CD4-positive, alpha-beta T cell treated with Interleukin-4 for 4 hours (primary cell): Measurements from ENCODE around the gene RGR.
"Not testable (repeated sequence)": the region's sequence is repeated elsewhere in the genome, so short reads cannot be mapped to it uniquely, and the experiment has no call there.

Experiments used
- DNase-seq: peaks from one replicate; pipeline ENCODE4 v3.0.0-alpha.2; 2020

Gene RGR

GRCh38 chr10:84261236-84261915 is 16.5 kb downstream of the RGR start:
- no peak for DNase-seq

- DNase-seq, result no peak
These were observed 17.5 kb downstream of the RGR start for GRCh38 chr10:84262190-84262956.

- DNase-seq, result no peak
These were observed 18.9 kb downstream of the RGR start for GRCh38 chr10:84263716-84264115.

GRCh38 chr10:84264611-84265141 is 19.8 kb downstream of the RGR start:
- peak; percentile 59 for DNase-seq

GRCh38 chr10:84265418-84265817 is 20.6 kb downstream of the RGR start:
- DNase-seq, result no peak

- DNase-seq, result peak; percentile 56
These were observed 22.8 kb downstream of the RGR start for GRCh38 chr10:84267503-84268126.

- no peak for DNase-seq
These were observed 24.3 kb downstream of the RGR start for GRCh38 chr10:84269162-84269561.

- DNase-seq, result no peak
These were observed 24.9 kb downstream of the RGR start for GRCh38 chr10:84269773-84270172.

- DNase-seq, result no peak
These were observed 25.9 kb downstream of the RGR start for GRCh38 chr10:84270708-84271107.

GRCh38 chr10:84279876-84280475 is 35.1 kb downstream of the RGR start:
- DNase-seq, result not testable (repeated sequence)

GRCh38 chr10:84286695-84287094 is 41.8 kb downstream of the RGR start:
- DNase-seq, result no peak

GRCh38 chr10:84288151-84288550 is 43.3 kb downstream of the RGR start:
- DNase-seq, result no peak

GRCh38 chr10:84289521-84290200 is 44.8 kb downstream of the RGR start:
- DNase-seq, result no peak

- DNase-seq, result no peak
These were observed 45.4 kb downstream of the RGR start for GRCh38 chr10:84290235-84290634.

- DNase-seq, result no peak
These were observed 46.5 kb downstream of the RGR start for GRCh38 chr10:84291384-84291783.

- no peak for DNase-seq
These were observed 47.6 kb downstream of the RGR start for GRCh38 chr10:84292502-84292901.

- DNase-seq, result no peak
These were observed 48.3 kb downstream of the RGR start for GRCh38 chr10:84293171-84293570.

GRCh38 chr10:84293574-84294016 is 48.7 kb downstream of the RGR start:
- DNase-seq, result no peak

- DNase-seq, result no peak
These were observed 50.1 kb downstream of the RGR start for GRCh38 chr10:84294766-84295447.

- no peak for DNase-seq
These were observed 51.5 kb downstream of the RGR start for GRCh38 chr10:84296091-84296981.

GRCh38 chr10:84298057-84298456 is 53.2 kb downstream of the RGR start:
- no peak for DNase-seq
